Measurements from ENCODE around the gene MARCHF10.
"Not testable (repeated sequence)": the region's sequence is repeated elsewhere in the genome, so short reads cannot be mapped to it uniquely, and the experiment has no call there.

The MARCHF10 gene

DNA sequence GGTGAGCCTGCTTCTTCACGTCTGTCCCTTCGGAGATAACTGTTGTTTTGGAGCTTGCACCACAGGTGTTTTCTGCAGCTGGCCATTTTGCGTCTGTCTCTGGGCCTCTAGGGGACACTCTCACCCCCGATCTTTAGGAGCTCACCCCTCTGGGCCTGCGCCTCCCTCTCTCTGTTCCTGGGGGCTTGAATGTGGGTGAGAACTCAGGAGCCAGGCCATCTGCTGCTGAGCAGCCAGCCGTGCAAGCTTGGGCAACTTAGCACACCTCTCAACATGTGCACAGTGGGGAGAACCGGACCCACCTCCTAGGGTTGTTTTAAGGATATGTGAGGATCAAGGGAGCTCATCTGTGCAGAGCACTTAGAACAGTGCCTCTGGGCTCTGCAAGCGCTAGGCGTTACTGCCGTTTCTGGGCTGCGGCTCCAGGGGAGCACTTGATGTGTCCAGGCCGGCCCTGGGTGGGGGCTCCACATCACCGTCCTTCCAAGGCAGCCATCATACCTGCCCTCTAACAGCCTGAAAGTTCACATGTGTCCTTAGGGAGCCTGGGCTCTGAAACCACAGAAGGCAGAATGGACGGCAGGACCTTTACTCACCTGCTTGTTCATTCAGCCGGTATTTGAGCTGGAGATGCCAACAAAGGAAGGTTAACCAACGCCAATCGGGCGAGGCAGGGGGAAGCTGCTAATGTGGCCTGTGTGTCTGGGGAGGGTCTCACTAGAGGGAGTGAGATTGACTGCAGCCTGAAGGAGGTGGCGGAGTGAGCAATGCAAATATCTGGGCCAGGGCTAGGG lies 114.3 kb downstream of the MARCHF10 start:
- DNase-seq, result no peak

DNA sequence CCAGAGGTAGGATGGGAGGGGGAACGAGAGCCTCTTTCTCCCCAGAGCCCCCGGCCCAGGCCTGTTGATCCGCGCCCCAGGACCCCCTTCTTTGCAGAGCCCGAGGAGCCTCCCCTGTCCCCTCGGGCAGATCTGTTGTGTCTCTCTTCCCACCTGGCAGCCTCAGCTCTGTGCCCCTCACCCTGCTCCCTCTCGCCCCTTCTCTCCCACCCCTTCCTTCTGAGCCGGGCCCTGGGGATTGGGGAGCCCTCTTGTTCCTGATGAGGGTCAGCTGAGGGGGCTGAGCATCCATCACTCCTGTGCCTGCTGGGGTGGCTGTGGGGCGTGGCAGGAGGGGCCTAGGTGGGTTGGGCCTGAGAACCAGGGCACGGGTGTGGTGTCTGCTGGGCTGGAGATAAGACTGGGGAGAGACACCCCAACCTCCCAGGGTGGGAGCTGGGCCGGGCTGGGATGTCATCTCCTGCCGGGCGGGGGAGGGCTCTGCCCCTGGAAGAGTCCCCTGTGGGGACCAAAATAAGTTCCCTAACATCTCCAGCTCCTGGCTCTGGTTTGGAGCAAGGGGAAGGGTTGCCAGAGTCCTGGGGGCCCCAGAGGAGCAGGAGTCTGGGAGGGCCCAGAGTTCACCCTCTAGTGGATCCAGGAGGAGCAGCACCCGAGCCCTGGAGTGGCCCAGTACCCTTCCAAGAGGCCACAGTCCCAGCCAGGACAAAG lies 115.2 kb downstream of the MARCHF10 start:
- no peak for DNase-seq

- DNase-seq, result no peak
Measured at GRCh38 chr17:62692159-62692651, 115.9 kb downstream of the MARCHF10 start.

DNA sequence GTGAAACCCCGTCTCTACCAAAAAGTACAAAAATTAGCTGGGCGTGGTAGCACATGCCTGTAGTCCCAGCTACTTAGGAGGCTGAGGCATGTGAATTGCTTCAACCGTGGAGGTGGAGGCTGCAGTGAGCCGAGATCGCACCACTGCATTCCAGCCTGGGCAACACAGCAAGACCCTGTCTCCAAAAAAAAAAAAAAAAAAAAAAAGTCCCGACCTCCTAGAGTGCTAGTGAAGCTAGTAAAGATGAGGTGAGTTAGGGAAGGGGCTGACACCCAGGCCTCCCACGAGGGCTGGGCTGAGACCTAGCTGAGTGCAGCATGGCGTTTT lies 116.6 kb downstream of the MARCHF10 start:
- DNase-seq, result not testable (repeated sequence)

- no peak for DNase-seq
Measured at GRCh38 chr17:62690168-62690897, 117.8 kb downstream of the MARCHF10 start.

DNA sequence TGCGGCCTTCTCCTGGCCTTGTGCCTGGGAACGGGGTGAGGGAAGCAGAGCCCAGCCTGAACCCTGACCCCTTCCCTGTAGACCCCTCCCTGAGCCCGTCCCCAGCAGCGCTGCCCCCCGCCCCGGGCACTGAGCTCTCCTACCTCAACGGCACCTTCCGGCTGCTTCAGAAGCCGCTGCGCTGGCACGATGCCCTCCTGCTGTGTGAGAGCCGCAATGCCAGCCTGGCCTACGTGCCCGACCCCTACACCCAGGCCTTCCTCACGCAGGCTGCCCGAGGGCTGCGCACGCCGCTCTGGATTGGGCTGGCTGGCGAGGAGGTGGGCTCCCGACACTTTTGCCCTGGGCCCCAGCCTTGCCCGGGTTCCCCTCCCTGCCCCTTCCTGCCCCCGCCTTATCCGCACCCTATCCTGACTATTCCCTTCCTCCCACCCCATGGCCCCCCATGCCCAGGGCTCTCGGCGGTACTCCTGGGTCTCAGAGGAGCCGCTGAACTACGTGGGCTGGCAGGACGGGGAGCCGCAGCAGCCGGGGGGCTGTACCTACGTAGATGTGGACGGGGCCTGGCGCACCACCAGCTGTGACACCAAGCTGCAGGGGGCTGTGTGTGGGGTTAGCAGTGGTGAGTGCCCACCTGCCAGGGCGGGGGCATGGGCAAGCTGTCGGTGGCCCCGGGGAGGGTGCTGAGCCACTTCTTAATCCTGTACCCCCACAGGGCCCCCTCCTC lies 118.5 kb downstream of the MARCHF10 start:
- DNase-seq, result no peak

DNA sequence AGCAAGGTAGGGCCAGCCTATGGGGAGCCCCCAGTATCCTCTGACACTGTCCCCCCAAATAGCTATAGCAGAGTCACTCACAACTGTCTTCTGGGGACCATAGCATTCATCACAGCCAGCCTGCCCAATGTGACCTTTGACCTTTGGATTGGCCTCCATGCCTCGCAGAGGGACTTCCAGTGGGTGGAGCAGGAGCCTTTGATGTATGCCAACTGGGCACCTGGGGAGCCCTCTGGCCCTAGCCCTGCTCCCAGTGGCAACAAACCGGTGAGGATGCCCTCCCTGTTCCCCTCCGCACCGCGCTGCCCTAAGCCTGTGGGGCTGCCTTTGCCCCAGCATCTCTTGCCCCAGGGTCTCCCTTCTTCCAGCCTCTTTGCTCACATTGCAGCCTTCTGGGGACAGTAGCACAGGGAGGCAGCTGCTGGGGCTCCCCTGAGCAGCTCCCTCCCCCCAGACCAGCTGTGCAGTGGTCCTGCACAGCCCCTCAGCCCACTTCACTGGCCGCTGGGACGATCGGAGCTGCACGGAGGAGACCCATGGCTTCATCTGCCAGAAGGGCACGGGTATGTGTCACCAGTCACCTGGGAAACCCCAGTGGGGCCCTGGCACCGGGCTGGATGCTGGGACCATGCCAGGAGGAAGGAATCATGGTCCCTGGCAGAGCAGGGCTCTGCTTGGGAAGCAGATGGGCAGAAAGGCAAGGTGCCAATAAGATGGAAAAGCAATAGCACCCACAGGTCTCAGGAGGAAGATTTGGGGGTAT lies 119.5 kb downstream of the MARCHF10 start:
- no peak for DNase-seq

DNA sequence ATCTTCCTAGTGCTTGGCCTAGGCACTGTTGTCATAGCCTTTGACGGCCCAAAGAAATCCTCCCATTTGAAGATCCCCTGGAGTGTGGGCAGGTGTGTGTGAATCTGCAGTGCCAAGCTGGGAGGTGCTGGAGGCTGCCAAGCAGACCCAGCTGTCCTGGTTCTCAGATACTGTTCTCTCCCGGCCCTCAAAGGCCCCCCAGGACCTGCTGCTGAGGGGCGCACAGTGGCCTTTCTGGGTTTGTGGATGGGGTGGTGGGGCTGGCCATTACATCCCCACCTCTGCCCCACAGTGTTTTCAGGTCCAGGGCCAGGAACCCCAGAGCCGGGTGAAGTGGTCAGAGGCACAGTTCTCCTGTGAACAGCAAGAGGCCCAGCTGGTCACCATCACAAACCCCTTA lies 120.1 kb downstream of the MARCHF10 start:
- DNase-seq, result no peak

DNA sequence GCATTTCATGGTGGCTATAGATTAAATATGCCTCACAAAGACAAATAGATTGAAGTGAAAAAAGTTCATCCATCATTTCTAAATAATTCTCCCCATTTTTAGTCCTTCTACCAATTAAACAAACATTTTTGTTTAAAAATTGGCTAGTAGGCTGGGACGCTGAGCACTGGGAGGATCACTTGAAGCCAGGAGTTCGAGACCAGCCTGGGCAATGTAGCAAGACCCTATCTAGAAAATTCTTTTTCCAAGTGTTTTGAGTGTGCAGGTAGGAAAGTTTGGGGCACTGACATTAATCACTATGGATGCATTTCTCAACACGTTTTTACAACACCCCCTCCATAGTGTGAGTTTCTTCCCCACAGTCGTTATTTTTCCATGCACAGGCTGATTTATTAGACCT lies 123.9 kb downstream of the MARCHF10 start:
- no peak for DNase-seq

DNA sequence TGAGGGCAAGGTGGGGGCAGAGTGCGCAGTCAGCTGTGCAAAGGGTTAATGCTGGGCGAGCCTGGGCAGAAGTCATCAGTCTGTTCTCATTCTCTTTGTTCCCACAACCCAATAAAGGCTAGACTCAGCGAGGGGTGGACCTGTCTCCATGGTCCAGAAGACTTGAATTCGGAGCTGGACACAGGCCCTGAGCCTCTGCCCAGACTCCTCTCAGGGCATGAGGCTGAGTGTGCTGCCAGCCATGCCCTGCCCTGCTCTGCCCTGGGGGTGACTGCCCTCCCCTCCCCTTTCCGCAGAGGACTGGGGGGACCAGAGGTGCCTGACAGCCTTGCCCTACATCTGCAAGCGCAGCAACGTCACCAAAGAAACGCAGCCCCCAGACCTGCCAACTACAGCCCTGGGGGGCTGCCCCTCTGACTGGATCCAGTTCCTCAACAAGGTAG lies 126.2 kb downstream of the MARCHF10 start:
- DNase-seq, result no peak

- no peak for DNase-seq
Measured at GRCh38 chr17:62681061-62681938, 126.8 kb downstream of the MARCHF10 start.

DNA sequence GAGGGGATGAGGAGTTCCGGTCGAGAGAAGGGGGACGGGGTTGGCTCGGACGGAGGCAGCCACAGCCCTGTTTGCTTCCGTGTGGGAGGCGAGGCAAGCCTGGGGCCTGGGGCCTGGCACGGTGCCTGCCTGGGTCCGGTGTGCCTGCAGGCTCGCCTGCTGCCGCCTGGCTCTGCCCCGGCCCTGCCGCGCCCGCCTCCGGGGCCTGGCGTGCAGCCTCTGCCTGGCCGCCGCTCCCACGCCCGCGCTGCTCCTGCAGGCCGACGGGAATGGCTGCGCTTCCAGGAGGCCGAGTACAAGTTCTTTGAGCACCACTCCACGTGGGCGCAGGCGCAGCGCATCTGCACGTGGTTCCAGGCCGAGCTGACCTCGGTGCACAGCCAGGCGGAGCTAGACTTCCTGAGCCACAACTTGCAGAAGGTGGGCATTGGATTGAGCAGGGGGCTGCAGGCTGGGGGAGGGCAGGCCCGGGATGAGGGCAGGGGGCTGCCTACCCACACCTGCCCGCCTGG lies 127.5 kb downstream of the MARCHF10 start:
- DNase-seq, result no peak

GRCh38 chr17:62679866-62680377 lies 128.2 kb downstream of the MARCHF10 start:
- DNase-seq, result no peak

- no peak for DNase-seq
Measured at GRCh38 chr17:62678214-62678919, 129.7 kb downstream of the MARCHF10 start.

- no peak for DNase-seq
Measured at GRCh38 chr17:62676952-62677596, 131.0 kb downstream of the MARCHF10 start.

GRCh38 chr17:62676231-62676943 lies 131.7 kb downstream of the MARCHF10 start:
- no peak for DNase-seq

DNA sequence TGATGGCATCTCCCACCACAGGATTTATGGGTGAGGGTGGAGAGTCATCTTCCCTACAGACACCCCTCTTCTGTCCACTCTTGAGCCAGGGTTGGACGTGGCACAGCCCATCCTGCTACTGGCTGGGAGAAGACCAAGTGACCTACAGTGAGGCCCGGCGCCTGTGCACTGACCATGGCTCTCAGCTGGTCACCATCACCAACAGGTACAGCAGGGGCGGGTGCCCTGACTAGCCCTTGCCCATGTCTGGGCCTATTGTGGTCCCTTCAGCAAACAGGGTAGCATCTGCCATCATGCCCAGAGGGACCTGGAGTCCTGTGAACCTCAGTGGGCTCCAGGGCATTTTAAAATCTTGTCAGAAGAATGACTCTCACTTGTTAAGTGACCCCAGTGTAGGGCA lies 132.4 kb downstream of the MARCHF10 start:
- DNase-seq, result no peak

GRCh38 chr17:62675260-62675659 lies 132.9 kb downstream of the MARCHF10 start:
- no peak for DNase-seq

GRCh38 chr17:62674841-62675240 lies 133.3 kb downstream of the MARCHF10 start:
- DNase-seq, result no peak

Measured in stimulated activated naive CD4-positive, alpha-beta T cell treated with Interleukin-2 at 50 U/mL for 16 hours (primary cell).